ENCODE data around the gene SCAF8. TPM values are rescaled to one million over a fixed set of nuclear protein-coding genes. Genes with fewer than 3 reads are reported as not detected.

SCAF8 gene
- total RNA-seq, 2 experiments from 2014 or later = 27.2 to 28.0 TPM

GRCh38 chr6:154882107-154882506 lies 148.9 kb downstream of the SCAF8 start:
- Mint-ChIP-seq H3K36me3 (ENCODE audit: low read depth) (peaks cover 11% of the 10 kb centered on the region), H3K4me3 (no peak overlapping the region), H3K9me3 (no peaks in the 10 kb centered on the region), H3K27ac (no peak overlapping the region), H3K4me1 (ENCODE audit: low read depth) (peaks cover 6% of the 10 kb centered on the region), H3K27me3 (ENCODE audit: low read depth) (no peaks in the 10 kb centered on the region)
- no peak for DNase-seq
- CTCF ChIA-PET = interaction anchor here (1.3 kb wide), 1 partner anchor 206 kb away, joined by 3 read pairs; no protein-coding TSS in a partner anchor
- intact Hi-C loops (cut with micrococcal nuclease) = no loop called here

Small RNA genes lying within 50 kb of the gene (microRNA-seq; reads per million reads assigned to microRNA genes)
- gene MIR1273C (ENCODE audit: borderline microRNAs expressed, borderline replicate concordance) = not detected

Other genes starting within 250 kb of the SCAF8 start
- under 1 TPM; 0.12 TPM for gene CNKSR3, start 222.7 kb upstream of the SCAF8 start, total RNA-seq

Measured in activated naive CD4-positive, alpha-beta T cell treated with anti-CD3 and anti-CD28 coated beads for 36 hours (primary cell).